HepG2 (cell line): ENCODE measurements around the gene CNOT1. TPM values are rescaled to one million over a fixed set of nuclear protein-coding genes. Genes with fewer than 3 reads are reported as not detected.

Experiments
- ATAC-seq: fragments of 200-7000 bp; cut with Tn5 transposase; 3 replicates; pipeline ENCODE4 v1.9.1; 2020; ENCODE audit warnings: mild to moderate bottlenecking, moderate library complexity
- BruUV-seq: library from RNA; stranded (reverse); fragments of 400-500 nt; replicated peaks from 2 replicates; lab custom pipeline; 2021; lab: Mats Ljungman, UMichigan
- CTCF ChIA-PET: fragments of 300-600 bp; formaldehyde crosslinking; extraction: SDS; loops from one replicate; lab custom pipeline; 2021; ENCODE audit warnings: low total read pairs, inconsistent platforms, low intra/inter-chr PET ratio; lab: Yijun Ruan, JAX
- POLR2A ChIA-PET: fragments of 350-600 bp; sonication (Branson Sonifier 250); formaldehyde crosslinking; loops from one replicate; lab custom pipeline; 2020; ENCODE audit warnings: antibody characterized with exemption, inconsistent platforms; lab: Yijun Ruan, JAX
- DNase-seq: peaks from one replicate; pipeline ENCODE4 v3.0.0-alpha.2; 2015; ENCODE audit warnings: low spot score
- FAIRE-seq: peaks from 3 replicates; lab custom pipeline; 2011; peaks lifted over from hg19 to GRCh38; lab: Jason Lieb, UNC
- H2AFZ ChIP-seq: one replicate; pipeline ENCODE4 v1.6.1; 2011; ENCODE audit warnings: low read length, inconsistent platforms
- H3K27ac ChIP-seq: fragments of 300-600 bp; 3 replicates; pipeline ENCODE4 v1.8.0; 2011; ENCODE audit warnings: mixed run types, mild to moderate bottlenecking, mixed read lengths, low read length, inconsistent platforms; ENCODE audit not compliant: insufficient read depth; ENCODE audit errors: extremely low read length
- H3K27me3 ChIP-seq, 2 experiments: fragments of 200-600 bp in 1 of 2; 2 replicates in 1 of 2; 3 replicates in 1 of 2; pipeline versions ENCODE4 v1.6.0 to v1.8.0; 2011; ENCODE audit warnings: low read length in 2 of 2, mild to moderate bottlenecking in 2 of 2, moderate library complexity in 2 of 2, inconsistent platforms in 1 of 2; ENCODE audit not compliant: insufficient read depth in 2 of 2, control insufficient read depth in 1 of 2
- H3K36me3 ChIP-seq, 2 experiments: fragments of 200-600 bp in 1 of 2; replicated peaks in 1 of 2; 2 replicates in 1 of 2; 3 replicates in 1 of 2; pipeline versions ENCODE4 v1.5.1 to v1.8.0; 2011; ENCODE audit warnings: low read length in 2 of 2, inconsistent platforms in 1 of 2; ENCODE audit not compliant: insufficient read depth in 2 of 2, control insufficient read depth in 1 of 2
- H3K4me1 ChIP-seq: 2 replicates; pipeline ENCODE4 v1.5.1; 2012; ENCODE audit warnings: low read length, inconsistent platforms; ENCODE audit not compliant: insufficient read depth
- H3K4me2 ChIP-seq: 2 replicates; pipeline ENCODE4 v1.6.0; 2011; ENCODE audit warnings: low read depth, low read length, inconsistent platforms
- H3K4me3 ChIP-seq, 3 experiments: fragments of 200-600 bp in 1 of 3; sonication (generic), shearing (Covaris generic) in 1 of 3; replicated peaks in 1 of 3; 2 replicates each; pipeline ENCODE4 v1.5.1; 2011 to 2016; ENCODE audit warnings: low read length in 3 of 3, inconsistent platforms in 2 of 3, low read depth in 2 of 3, mild to moderate bottlenecking in 2 of 3, control low read depth in 1 of 3, mixed read lengths in 1 of 3; ENCODE audit not compliant: insufficient read depth in 1 of 3
- H3K79me2 ChIP-seq: one replicate; pipeline ENCODE4 v1.6.1; 2011; ENCODE audit warnings: low read length, inconsistent platforms; ENCODE audit not compliant: insufficient read depth
- H3K9ac ChIP-seq: 2 replicates; pipeline ENCODE4 v1.6.0; 2011; ENCODE audit warnings: mild to moderate bottlenecking, low read depth, low read length, inconsistent platforms; ENCODE audit not compliant: insufficient read depth
- H3K9me3 ChIP-seq: 2 replicates; pipeline ENCODE4 v1.5.1; 2012; ENCODE audit warnings: mild to moderate bottlenecking, low read length
- H4K20me1 ChIP-seq: 2 replicates; pipeline ENCODE4 v1.6.0; 2011; ENCODE audit warnings: inconsistent platforms, mild to moderate bottlenecking, low read length, moderate library complexity; ENCODE audit not compliant: insufficient read depth
- ADNP ChIP-seq: sonication (generic); formaldehyde crosslinking; IDR thresholded peaks from 2 replicates; pipeline ENCODE4 v1.4.0; 2020; ENCODE audit warnings: missing genetic modification reagents
- FOSL2 ChIP-seq: sonication (generic); formaldehyde crosslinking; IDR thresholded peaks from 2 replicates; pipeline ENCODE4 v1.4.0; 2020; ENCODE audit warnings: missing genetic modification reagents
- HIVEP1 ChIP-seq: sonication (generic); formaldehyde crosslinking; IDR thresholded peaks from 2 replicates; pipeline ENCODE4 v1.4.0; 2020; ENCODE audit warnings: mild to moderate bottlenecking, missing genetic modification reagents
- NFKBIZ ChIP-seq: IDR thresholded peaks from 2 replicates; pipeline ENCODE4 v1.6.1; 2018; ENCODE audit warnings: missing genetic modification reagents, missing compliant biosample characterization
- NR2F2 ChIP-seq: IDR thresholded peaks from 2 replicates; pipeline ENCODE4 v1.6.1; 2012; ENCODE audit warnings: low read depth, inconsistent platforms, borderline replicate concordance
- ZNF432 ChIP-seq: sonication (generic); formaldehyde crosslinking; IDR thresholded peaks from 2 replicates; pipeline ENCODE4 v1.5.0; 2020; ENCODE audit warnings: missing genetic modification reagents, mild to moderate bottlenecking, borderline replicate concordance
- ZNF646 ChIP-seq: sonication (generic); formaldehyde crosslinking; IDR thresholded peaks from 2 replicates; pipeline ENCODE4 v1.9.0; 2021; ENCODE audit warnings: mild to moderate bottlenecking, missing genetic modification reagents
- WGBS: methylation state at CpG from one replicate; pipeline ENCODE4 v1.1.6; 2017; ENCODE audit warnings: low lambda C conversion rate; 5-methylcytosine and 5-hydroxymethylcytosine counted together
- in situ Hi-C: cut with HindIII; loops from 2 replicates; pipeline ENCODE4 v1.10.0; 2017; ENCODE audit warnings: low pct_unique_long_range_greater_than_20kb; ENCODE audit not compliant: extremely low pct_ligation_motif_present
- intact Hi-C: fragments of 100-400 bp; cut with micrococcal nuclease; formaldehyde crosslinking; loops from one replicate; pipeline ENCODE4 v1.10.0; 2022; ENCODE audit not compliant: unreplicated experiment
- polyA plus RNA-seq, 8 experiments: library from polyadenylated mRNA; depleted of rRNA in 3 of 8; stranded (reverse) in 7 of 8; unstranded in 1 of 8; fragments of >200 nt; fragmentation: Illumina TruSeq in 4 of 8; extraction: Trizol in 4 of 8; gene quantifications; 2 replicates each; pipeline versions ENCODE4 v1.2.1 to v1.2.3, GENCODE V29; 2011 to 2016; ENCODE audit warnings: low read depth in 4 of 8, missing spikeins in 1 of 8, mixed read lengths in 1 of 8; ENCODE audit not compliant: insufficient read depth in 1 of 8
- total RNA-seq, 5 experiments: library from RNA; depleted of rRNA; stranded (reverse); fragments of >200 nt; fragmentation: Illumina TruSeq; extraction: Trizol; gene quantifications; 2 replicates each; pipeline ENCODE4 v1.2.3, GENCODE V29; 2016; ENCODE audit warnings: low read depth in 1 of 5

CNOT1 gene
- total and polyA plus RNA-seq, 2 of the 13 experiments (the other 11 are each of a cell fraction or from before 2014, with no cell fraction given) = 188 to 232 TPM

GRCh38 chr16:58644765-58645487 is 15.3 kb upstream of the CNOT1 start:
- WGBS = 33% methylated on average over 7 of the region's 8 CpGs
- CTCF ChIA-PET = no interaction called here
- peak; percentile 17; the same call in 2 of the 3 replicates for ATAC-seq
- H3K36me3 ChIP-seq = no peaks in the 10 kb centered on the region
- no peaks in the 10 kb centered on the region for H3K79me2 ChIP-seq
- in situ Hi-C loops (no loop called here), intact Hi-C loops (no loop called here)
- H3K4me2 ChIP-seq = no peak overlapping the region
- no peak overlapping the region for H3K9ac ChIP-seq
- no peak overlapping the region for H3K27ac ChIP-seq
- H3K9me3 ChIP-seq = no peaks in the 10 kb centered on the region
- no peaks in the 10 kb centered on the region; a peak in 1 of 5 replicates for H3K27me3 ChIP-seq
- FAIRE-seq = no peak
- no TSS peak for BruUV-seq
- no peak overlapping the region for H2AFZ ChIP-seq
- TF ChIP-seq FOSL2 (0 out of 2 replicates have a peak, but pooled peaks have one; percentile 25), NFKBIZ (CRISPR knock-in tag) (no peak), ADNP (no peak), NR2F2 (no peak), HIVEP1 (CRISPR knock-in tag) (no peak)
- TF ChIP-seq, all 625 proteins: peak for 1
- no peak overlapping the region for H3K4me3 ChIP-seq
- peaks cover 21% of the 10 kb centered on the region for H3K4me1 ChIP-seq
- POLR2A ChIA-PET = interaction anchor here (0.7 kb wide), 1 partner anchor 37 kb away, joined by 3 read pairs; no protein-coding TSS in a partner anchor
- no peaks in the 10 kb centered on the region for H4K20me1 ChIP-seq
- DNase-seq = no peak

GRCh38 chr16:58644108-58644507 is 14.5 kb upstream of the CNOT1 start:
- Histone ChIP-seq H3K4me1 (peaks cover 13% of the 10 kb centered on the region), H4K20me1 (no peaks in the 10 kb centered on the region), H3K4me2 (no peak overlapping the region), H3K27ac (no peak overlapping the region), H3K79me2 (no peaks in the 10 kb centered on the region), H3K9ac (no peak overlapping the region), H3K4me3 (no peak overlapping the region), H3K9me3 (no peaks in the 10 kb centered on the region), H2AFZ (no peak overlapping the region), H3K36me3 (no peaks in the 10 kb centered on the region), H3K27me3 (no peaks in the 10 kb centered on the region; a peak in 1 of 5 replicates)
- no TSS peak for BruUV-seq
- FAIRE-seq (no peak), ATAC-seq (no peak), DNase-seq (no peak)
- ChIA-PET POLR2A (interaction anchor here (1.0 kb wide), 1 partner anchor 11 kb away, joined by 3 read pairs; no protein-coding TSS in a partner anchor), CTCF (no interaction called here)
- in situ Hi-C loops = no loop called here
- WGBS = 45% methylated on average over 5 of the region's 5 CpGs
- TF ChIP-seq ZNF432 (CRISPR knock-in tag) (no peak), ZNF646 (CRISPR knock-in tag) (0 out of 2 replicates have a peak, but pooled peaks have one; percentile 51)
- intact Hi-C loops = no loop called here
